Measurements from ENCODE around the gene TACO1. TPM values are rescaled to one million over a fixed set of nuclear protein-coding genes. Genes with fewer than 3 reads are reported as not detected.
A peak's percentile ranks its signal among the peaks of the same experiment; 100 is the strongest.

TACO1 gene
- total RNA-seq, 1 experiment from 2014 or later, result 26.7 TPM

DNA sequence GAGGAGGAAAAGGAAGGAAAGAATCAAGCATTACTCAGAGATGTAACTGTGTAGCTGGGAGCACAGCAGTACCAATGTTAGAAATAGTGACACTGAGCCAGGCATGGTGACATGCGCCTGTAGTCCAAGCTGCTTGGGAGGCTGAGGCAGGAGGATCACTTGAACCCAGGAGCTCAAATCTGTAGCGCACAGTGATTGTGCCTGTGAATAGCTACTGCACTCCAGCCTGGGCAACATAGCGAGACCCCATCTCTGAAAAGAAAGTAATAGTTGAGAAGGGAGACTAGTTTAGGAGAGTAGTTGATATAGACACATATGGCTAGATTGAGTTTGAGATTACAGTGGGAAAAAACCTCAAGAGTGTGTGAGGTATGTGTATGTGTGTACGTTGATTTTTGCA, 39.3 kb downstream of the TACO1 start:
- DNase-seq (ENCODE audit: low read depth), result no peak

GRCh38 chr17:63641692-63642448, 41.2 kb downstream of the TACO1 start:
- no peak for DNase-seq (ENCODE audit: low read depth)

GRCh38 chr17:63644846-63645245, 44.2 kb downstream of the TACO1 start:
- DNase-seq (ENCODE audit: low read depth), result no peak

DNA sequence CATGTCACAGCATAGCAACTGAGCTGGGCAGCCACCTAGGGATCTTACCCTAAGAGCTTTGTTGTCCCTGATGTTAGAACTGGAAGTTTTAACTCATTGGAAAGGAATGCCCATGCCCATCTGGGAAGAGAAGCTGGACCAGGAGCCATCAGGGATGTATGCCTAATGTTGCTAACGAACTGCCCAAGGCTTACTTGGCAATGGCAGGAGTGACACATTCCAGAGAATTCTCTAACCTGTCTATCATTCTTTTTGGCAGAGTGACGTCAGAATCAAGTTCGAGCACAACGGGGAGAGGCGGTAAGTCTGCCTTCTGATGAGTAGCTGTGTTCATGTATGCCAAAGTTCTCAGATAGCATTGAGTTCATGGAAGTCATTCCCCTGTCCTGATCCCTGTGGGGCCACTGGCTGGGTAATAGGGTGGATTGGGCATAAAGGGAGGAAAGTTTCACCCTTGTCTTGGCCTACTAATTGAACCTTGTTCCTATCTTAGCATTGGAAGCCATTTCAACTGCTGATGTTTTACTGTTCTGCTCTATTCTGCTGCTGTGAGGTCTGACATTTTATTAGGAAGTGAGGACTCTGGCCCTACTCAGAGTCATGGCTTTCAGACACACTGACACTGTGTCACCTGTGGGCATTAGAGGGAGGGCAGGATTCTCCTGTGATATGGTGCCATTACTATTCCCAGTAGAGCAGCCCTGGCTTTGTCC, 45.2 kb downstream of the TACO1 start:
- DNase-seq (ENCODE audit: low read depth), result peak; percentile 92

GRCh38 chr17:63646488-63646806, 45.8 kb downstream of the TACO1 start:
- no peak for DNase-seq (ENCODE audit: low read depth)

DNA sequence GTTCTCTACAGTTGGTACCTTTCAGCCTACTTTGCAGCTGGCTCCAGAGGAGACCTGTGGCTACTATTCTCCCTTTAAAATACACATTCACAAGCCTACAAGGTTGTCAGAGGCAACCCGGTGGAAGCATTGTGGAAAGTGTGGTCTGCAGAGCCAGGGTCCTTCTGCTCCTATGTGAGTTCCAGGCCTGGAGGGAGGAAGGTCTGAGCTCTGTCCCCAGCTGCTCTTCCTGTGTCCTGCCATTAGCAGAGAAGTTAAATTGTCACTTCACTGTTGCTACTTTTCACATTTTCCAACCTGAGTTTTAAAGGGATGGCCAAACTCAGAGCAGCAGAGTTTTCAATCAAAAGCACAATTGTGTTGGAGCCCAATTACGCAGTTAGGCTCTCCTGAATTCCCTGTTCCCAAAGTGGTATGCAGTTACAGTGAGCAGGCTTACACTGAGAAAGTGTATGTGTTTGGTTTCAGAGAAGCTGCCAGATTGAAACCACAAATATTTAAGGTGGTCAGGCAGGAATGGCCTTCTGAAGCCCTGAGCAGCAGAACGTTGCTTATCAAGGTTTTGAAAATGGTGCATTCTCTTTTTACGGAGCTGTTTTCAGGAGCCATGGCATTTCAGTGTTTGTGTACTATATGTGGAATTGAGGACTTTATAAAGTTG, 46.5 kb downstream of the TACO1 start:
- peak; percentile 88 for DNase-seq (ENCODE audit: low read depth)

- DNase-seq (ENCODE audit: low read depth), result no peak
Measured at GRCh38 chr17:63647936-63648335, 47.2 kb downstream of the TACO1 start.

DNA sequence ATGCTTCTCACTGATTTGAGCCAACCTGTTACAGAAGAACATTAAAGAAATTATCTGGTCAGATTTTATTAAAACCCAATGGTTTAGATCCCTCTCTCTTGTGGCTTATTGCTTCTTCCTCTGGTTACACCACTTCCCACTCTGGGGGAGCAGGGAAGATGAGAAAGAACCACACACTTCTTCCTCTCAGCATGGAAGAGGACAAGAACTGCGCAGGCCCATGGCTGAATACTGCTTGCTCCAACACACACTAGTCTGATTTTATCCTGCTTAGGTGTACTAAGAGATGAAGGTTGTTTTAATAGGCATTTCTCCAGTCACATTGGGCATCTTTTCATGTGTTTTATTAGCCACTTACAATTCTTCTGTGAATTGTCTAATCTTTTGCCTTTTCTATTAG, 49.1 kb downstream of the TACO1 start:
- no peak for DNase-seq (ENCODE audit: low read depth)

- DNase-seq (ENCODE audit: low read depth), result no peak
Measured at GRCh38 chr17:63652106-63652505, 51.4 kb downstream of the TACO1 start.

DNA sequence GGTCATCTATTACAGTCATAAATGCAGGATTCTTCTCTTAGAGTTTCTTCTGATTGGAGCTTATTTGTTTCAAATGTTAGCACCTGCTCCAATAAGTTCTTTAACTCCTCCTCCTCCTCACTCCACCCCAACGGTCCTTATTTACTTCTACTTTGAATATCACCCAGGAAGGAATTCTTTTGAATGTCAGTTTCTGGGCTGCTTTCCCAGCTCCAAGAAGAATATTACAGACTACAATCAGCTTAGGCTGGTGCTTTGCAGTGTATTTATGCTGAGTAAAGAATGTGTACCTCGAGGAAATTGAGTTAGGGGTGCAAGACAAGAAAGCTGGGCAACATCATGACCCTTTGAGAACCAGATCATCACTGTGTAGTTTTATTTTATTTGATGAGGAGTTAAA, 52.4 kb downstream of the TACO1 start:
- DNase-seq (ENCODE audit: low read depth), result no peak

DNA sequence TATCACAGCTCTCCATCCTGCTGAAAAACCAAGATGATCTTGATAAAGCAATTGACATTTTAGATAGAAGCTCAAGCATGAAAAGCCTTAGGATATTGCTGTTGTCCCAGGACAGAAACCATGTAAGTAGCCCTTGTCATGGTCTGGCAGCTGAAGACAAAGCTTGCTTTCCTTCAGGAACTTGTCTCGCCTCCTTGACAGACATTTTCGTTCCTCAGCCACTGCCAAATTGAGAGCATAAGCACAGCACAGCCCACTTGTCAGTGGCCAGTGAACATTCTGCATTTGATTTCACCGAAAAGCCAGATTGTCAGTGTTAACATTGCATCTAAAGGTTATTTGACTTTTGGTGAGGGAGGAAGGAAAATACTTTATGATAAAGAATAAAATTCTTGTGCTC, 57.1 kb downstream of the TACO1 start:
- no peak for DNase-seq (ENCODE audit: low read depth)

Other genes starting within 250 kb of the TACO1 start
- 34.2 and 36.1 TPM in 2 replicates for gene CYB561, start 154.6 kb upstream of the TACO1 start, total RNA-seq (2014; rRNA removed; shearing (Covaris generic))
- gene ACE, start 123.8 kb upstream of the TACO1 start, total RNA-seq (2014; rRNA removed; shearing (Covaris generic)), result 1.3 and 2.1 TPM in 2 replicates
- gene KCNH6, start 77.5 kb upstream of the TACO1 start, total RNA-seq (2014; rRNA removed; shearing (Covaris generic)), result not detected in 2 replicates
- gene DCAF7, start 50.4 kb upstream of the TACO1 start, total RNA-seq (2014; rRNA removed; shearing (Covaris generic)), result 34.8 and 52.9 TPM in 2 replicates
- gene MAP3K3, start 21.5 kb downstream of the TACO1 start, total RNA-seq (2014; rRNA removed; shearing (Covaris generic)), result 15.8 and 24.0 TPM in 2 replicates
- 4.3 and 6.8 TPM in 2 replicates for gene LIMD2, start 99.2 kb downstream of the TACO1 start, total RNA-seq (2014; rRNA removed; shearing (Covaris generic))
- 15.2 and 18.3 TPM in 2 replicates for gene STRADA, start 140.9 kb downstream of the TACO1 start, total RNA-seq (2014; rRNA removed; shearing (Covaris generic))
- gene CCDC47, start 172.7 kb downstream of the TACO1 start, total RNA-seq (2014; rRNA removed; shearing (Covaris generic)), result 46.2 and 64.1 TPM in 2 replicates
- gene DDX42, start 173.3 kb downstream of the TACO1 start, total RNA-seq (2014; rRNA removed; shearing (Covaris generic)), result 27.7 and 35.2 TPM in 2 replicates
- gene PSMC5, start 226.5 kb downstream of the TACO1 start, total RNA-seq (2014; rRNA removed; shearing (Covaris generic)), result 38.3 and 47.6 TPM in 2 replicates
- gene FTSJ3, start 226.8 kb downstream of the TACO1 start, total RNA-seq (2014; rRNA removed; shearing (Covaris generic)), result 59.4 and 98.1 TPM in 2 replicates
- gene SMARCD2, start 241.8 kb downstream of the TACO1 start, total RNA-seq (2014; rRNA removed; shearing (Covaris generic)), result 64.5 and 81.1 TPM in 2 replicates